Measurements from ENCODE around the gene BCAM.

GRCh38 chr19:44799627-44800346 lies 9.1 kb upstream of the BCAM start:
- no peak for TF ChIP-seq CTCF (IDR thresholded peaks at IDR 0.05 in 8 of 11, conservative IDR thresholded peaks at IDR 0.05 in 3 of 11)
- no peak for TF ChIP-seq POLR2AphosphoS5 (IDR thresholded peaks at IDR 0.05)
- TF ChIP-seq POLR2A (IDR thresholded peaks at IDR 0.05) = no peak
